GM23338 (cell line): ENCODE measurements around the gene KPNA6.

Experiments used
- EZH2phosphoT487 ChIP-seq: fragments of 200-600 bp; sonication (generic); IDR thresholded peaks from one replicate; pipeline ENCODE4 v1.8.1; 2018; ENCODE audit warnings: antibody characterized with exemption; ENCODE audit not compliant: unreplicated experiment
- TF ChIP-seq, protein P1 (sequence below), 2 experiments: fragments of 200-600 bp in 1 of 2; sonication (generic) in 1 of 2; conservative IDR thresholded peaks; 2 replicates each; pipeline versions ENCODE4 v1.5.1 to v1.6.1; 2016 to 2017; ENCODE audit warnings: antibody characterized with exemption in 2 of 2, low read depth in 2 of 2, mild to moderate bottlenecking in 2 of 2, moderate library complexity in 1 of 2
- TF ChIP-seq, protein P2 (sequence below): fragments of 250-450 bp; sonication (Bioruptor Pico); IDR thresholded peaks from 2 replicates; pipeline ENCODE4 v1.5.0; 2020; ENCODE audit warnings: mild to moderate bottlenecking, moderate library complexity

- TF ChIP-seq EZH2phosphoT487 = no peak
- TF ChIP-seq, protein P1, sequence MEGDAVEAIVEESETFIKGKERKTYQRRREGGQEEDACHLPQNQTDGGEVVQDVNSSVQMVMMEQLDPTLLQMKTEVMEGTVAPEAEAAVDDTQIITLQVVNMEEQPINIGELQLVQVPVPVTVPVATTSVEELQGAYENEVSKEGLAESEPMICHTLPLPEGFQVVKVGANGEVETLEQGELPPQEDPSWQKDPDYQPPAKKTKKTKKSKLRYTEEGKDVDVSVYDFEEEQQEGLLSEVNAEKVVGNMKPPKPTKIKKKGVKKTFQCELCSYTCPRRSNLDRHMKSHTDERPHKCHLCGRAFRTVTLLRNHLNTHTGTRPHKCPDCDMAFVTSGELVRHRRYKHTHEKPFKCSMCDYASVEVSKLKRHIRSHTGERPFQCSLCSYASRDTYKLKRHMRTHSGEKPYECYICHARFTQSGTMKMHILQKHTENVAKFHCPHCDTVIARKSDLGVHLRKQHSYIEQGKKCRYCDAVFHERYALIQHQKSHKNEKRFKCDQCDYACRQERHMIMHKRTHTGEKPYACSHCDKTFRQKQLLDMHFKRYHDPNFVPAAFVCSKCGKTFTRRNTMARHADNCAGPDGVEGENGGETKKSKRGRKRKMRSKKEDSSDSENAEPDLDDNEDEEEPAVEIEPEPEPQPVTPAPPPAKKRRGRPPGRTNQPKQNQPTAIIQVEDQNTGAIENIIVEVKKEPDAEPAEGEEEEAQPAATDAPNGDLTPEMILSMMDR (conservative IDR thresholded peaks at IDR 0.05; ENCODE audit: low read depth in 2 of 2) = no peak
- TF ChIP-seq, protein P2, sequence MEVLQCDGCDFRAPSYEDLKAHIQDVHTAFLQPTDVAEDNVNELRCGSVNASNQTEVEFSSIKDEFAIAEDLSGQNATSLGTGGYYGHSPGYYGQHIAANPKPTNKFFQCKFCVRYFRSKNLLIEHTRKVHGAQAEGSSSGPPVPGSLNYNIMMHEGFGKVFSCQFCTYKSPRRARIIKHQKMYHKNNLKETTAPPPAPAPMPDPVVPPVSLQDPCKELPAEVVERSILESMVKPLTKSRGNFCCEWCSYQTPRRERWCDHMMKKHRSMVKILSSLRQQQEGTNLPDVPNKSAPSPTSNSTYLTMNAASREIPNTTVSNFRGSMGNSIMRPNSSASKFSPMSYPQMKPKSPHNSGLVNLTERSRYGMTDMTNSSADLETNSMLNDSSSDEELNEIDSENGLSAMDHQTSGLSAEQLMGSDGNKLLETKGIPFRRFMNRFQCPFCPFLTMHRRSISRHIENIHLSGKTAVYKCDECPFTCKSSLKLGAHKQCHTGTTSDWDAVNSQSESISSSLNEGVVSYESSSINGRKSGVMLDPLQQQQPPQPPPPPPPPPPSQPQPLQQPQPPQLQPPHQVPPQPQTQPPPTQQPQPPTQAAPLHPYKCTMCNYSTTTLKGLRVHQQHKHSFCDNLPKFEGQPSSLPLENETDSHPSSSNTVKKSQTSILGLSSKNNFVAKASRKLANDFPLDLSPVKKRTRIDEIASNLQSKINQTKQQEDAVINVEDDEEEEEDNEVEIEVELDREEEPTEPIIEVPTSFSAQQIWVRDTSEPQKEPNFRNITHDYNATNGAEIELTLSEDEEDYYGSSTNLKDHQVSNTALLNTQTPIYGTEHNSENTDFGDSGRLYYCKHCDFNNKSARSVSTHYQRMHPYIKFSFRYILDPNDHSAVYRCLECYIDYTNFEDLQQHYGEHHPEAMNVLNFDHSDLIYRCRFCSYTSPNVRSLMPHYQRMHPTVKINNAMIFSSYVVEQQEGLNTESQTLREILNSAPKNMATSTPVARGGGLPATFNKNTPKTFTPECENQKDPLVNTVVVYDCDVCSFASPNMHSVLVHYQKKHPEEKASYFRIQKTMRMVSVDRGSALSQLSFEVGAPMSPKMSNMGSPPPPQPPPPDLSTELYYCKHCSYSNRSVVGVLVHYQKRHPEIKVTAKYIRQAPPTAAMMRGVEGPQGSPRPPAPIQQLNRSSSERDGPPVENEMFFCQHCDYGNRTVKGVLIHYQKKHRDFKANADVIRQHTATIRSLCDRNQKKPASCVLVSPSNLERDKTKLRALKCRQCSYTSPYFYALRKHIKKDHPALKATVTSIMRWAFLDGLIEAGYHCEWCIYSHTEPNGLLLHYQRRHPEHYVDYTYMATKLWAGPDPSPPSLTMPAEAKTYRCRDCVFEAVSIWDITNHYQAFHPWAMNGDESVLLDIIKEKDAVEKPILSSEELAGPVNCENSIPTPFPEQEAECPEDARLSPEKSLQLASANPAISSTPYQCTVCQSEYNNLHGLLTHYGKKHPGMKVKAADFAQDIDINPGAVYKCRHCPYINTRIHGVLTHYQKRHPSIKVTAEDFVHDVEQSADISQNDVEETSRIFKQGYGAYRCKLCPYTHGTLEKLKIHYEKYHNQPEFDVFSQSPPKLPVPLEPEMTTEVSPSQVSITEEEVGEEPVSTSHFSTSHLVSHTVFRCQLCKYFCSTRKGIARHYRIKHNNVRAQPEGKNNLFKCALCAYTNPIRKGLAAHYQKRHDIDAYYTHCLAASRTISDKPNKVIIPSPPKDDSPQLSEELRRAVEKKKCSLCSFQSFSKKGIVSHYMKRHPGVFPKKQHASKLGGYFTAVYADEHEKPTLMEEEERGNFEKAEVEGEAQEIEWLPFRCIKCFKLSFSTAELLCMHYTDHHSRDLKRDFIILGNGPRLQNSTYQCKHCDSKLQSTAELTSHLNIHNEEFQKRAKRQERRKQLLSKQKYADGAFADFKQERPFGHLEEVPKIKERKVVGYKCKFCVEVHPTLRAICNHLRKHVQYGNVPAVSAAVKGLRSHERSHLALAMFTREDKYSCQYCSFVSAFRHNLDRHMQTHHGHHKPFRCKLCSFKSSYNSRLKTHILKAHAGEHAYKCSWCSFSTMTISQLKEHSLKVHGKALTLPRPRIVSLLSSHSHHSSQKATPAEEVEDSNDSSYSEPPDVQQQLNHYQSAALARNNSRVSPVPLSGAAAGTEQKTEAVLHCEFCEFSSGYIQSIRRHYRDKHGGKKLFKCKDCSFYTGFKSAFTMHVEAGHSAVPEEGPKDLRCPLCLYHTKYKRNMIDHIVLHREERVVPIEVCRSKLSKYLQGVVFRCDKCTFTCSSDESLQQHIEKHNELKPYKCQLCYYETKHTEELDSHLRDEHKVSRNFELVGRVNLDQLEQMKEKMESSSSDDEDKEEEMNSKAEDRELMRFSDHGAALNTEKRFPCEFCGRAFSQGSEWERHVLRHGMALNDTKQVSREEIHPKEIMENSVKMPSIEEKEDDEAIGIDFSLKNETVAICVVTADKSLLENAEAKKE (CRISPR knock-in tag) = no peak
Observed at GRCh38 chr1:32179193-32179442, 71.3 kb downstream of the KPNA6 start.
